ENCODE data around the gene KLHDC4.

The KLHDC4 gene

GRCh38 chr16:87696726-87697125 lies 69.1 kb downstream of the KLHDC4 start:
- no peaks in the 10 kb centered on the region for H3K9me3 ChIP-seq (ENCODE audit: insufficient read depth, low read length)
- no peak overlapping the region for H3K9ac ChIP-seq (ENCODE audit: insufficient read length, low read depth)
- no peaks in the 10 kb centered on the region for H3K27me3 ChIP-seq (ENCODE audit: insufficient read depth, insufficient read length)
- DNase-seq (ENCODE audit: low read depth, low spot score): no peak
- H3K4me1 ChIP-seq (ENCODE audit: insufficient read depth, insufficient read length): peaks cover 3% of the 10 kb centered on the region
- TF ChIP-seq YY1 (IDR thresholded peaks at IDR 0.05; ENCODE audit: insufficient read depth, insufficient read length) (no peak), ZNF274 (IDR thresholded peaks at IDR 0.05; ENCODE audit: low read depth, low read length) (no peak), SUZ12 (IDR thresholded peaks at IDR 0.05; ENCODE audit: extremely low read depth, insufficient read depth, insufficient read length) (no peak)
- H3K36me3 ChIP-seq (ENCODE audit: insufficient read depth, insufficient read length, low read length): peaks cover 76% of the 10 kb centered on the region
- H3K4me3 ChIP-seq (ENCODE audit: insufficient read length, low read depth): no peak overlapping the region

GRCh38 chr16:87695534-87695933 lies 70.3 kb downstream of the KLHDC4 start:
- DNase-seq (ENCODE audit: low read depth, low spot score): no peak
- Histone ChIP-seq H3K9me3 (ENCODE audit: insufficient read depth, low read length) (no peaks in the 10 kb centered on the region), H3K4me1 (ENCODE audit: insufficient read depth, insufficient read length) (peaks cover 6% of the 10 kb centered on the region), H3K4me3 (ENCODE audit: insufficient read length, low read depth) (no peak overlapping the region), H3K36me3 (ENCODE audit: insufficient read depth, insufficient read length, low read length) (peaks cover 65% of the 10 kb centered on the region), H3K9ac (ENCODE audit: insufficient read length, low read depth) (no peak overlapping the region), H3K27me3 (ENCODE audit: insufficient read depth, insufficient read length) (no peaks in the 10 kb centered on the region)
- TF ChIP-seq YY1 (IDR thresholded peaks at IDR 0.05; ENCODE audit: insufficient read depth, insufficient read length): no peak
- no peak for TF ChIP-seq SUZ12 (IDR thresholded peaks at IDR 0.05; ENCODE audit: extremely low read depth, insufficient read depth, insufficient read length)
- TF ChIP-seq ZNF274 (IDR thresholded peaks at IDR 0.05; ENCODE audit: low read depth, low read length): no peak

GRCh38 chr16:87694441-87695125 lies 71.2 kb downstream of the KLHDC4 start:
- Histone ChIP-seq H3K9ac (ENCODE audit: insufficient read length, low read depth) (no peak overlapping the region), H3K4me1 (ENCODE audit: insufficient read depth, insufficient read length) (peaks cover 9% of the 10 kb centered on the region), H3K9me3 (ENCODE audit: insufficient read depth, low read length) (no peaks in the 10 kb centered on the region), H3K4me3 (ENCODE audit: insufficient read length, low read depth) (no peak overlapping the region), H3K36me3 (ENCODE audit: insufficient read depth, insufficient read length, low read length) (peaks cover 61% of the 10 kb centered on the region), H3K27me3 (ENCODE audit: insufficient read depth, insufficient read length) (no peaks in the 10 kb centered on the region)
- DNase-seq (ENCODE audit: low read depth, low spot score): no peak
- TF ChIP-seq ZNF274 (IDR thresholded peaks at IDR 0.05; ENCODE audit: low read depth, low read length): no peak
- no peak for TF ChIP-seq YY1 (IDR thresholded peaks at IDR 0.05; ENCODE audit: insufficient read depth, insufficient read length)
- TF ChIP-seq SUZ12 (IDR thresholded peaks at IDR 0.05; ENCODE audit: extremely low read depth, insufficient read depth, insufficient read length): no peak

GRCh38 chr16:87693827-87694226 lies 72.0 kb downstream of the KLHDC4 start:
- TF ChIP-seq YY1 (IDR thresholded peaks at IDR 0.05; ENCODE audit: insufficient read depth, insufficient read length): no peak
- Histone ChIP-seq H3K9ac (ENCODE audit: insufficient read length, low read depth) (no peak overlapping the region), H3K27me3 (ENCODE audit: insufficient read depth, insufficient read length) (no peaks in the 10 kb centered on the region), H3K9me3 (ENCODE audit: insufficient read depth, low read length) (no peaks in the 10 kb centered on the region), H3K4me3 (ENCODE audit: insufficient read length, low read depth) (no peak overlapping the region), H3K36me3 (ENCODE audit: insufficient read depth, insufficient read length, low read length) (peaks cover 55% of the 10 kb centered on the region), H3K4me1 (ENCODE audit: insufficient read depth, insufficient read length) (peaks cover 11% of the 10 kb centered on the region)
- DNase-seq (ENCODE audit: low read depth, low spot score): no peak

- Histone ChIP-seq H3K36me3 (ENCODE audit: insufficient read depth, insufficient read length, low read length) (peaks cover 44% of the 10 kb centered on the region), H3K4me1 (ENCODE audit: insufficient read depth, insufficient read length) (peaks cover 12% of the 10 kb centered on the region), H3K9me3 (ENCODE audit: insufficient read depth, low read length) (no peaks in the 10 kb centered on the region), H3K9ac (ENCODE audit: insufficient read length, low read depth) (no peak overlapping the region), H3K4me3 (ENCODE audit: insufficient read length, low read depth) (no peak overlapping the region), H3K27me3 (ENCODE audit: insufficient read depth, insufficient read length) (no peaks in the 10 kb centered on the region)
- TF ChIP-seq SUZ12 (IDR thresholded peaks at IDR 0.05; ENCODE audit: extremely low read depth, insufficient read depth, insufficient read length): no peak
- no peak for TF ChIP-seq ZNF274 (IDR thresholded peaks at IDR 0.05; ENCODE audit: low read depth, low read length)
- no peak for TF ChIP-seq YY1 (IDR thresholded peaks at IDR 0.05; ENCODE audit: insufficient read depth, insufficient read length)
- DNase-seq (ENCODE audit: low read depth, low spot score): no peak
These were observed 73.0 kb downstream of the KLHDC4 start for GRCh38 chr16:87692756-87693155.

- no peaks in the 10 kb centered on the region for H3K9me3 ChIP-seq (ENCODE audit: insufficient read depth, low read length)
- H3K4me3 ChIP-seq (ENCODE audit: insufficient read length, low read depth): no peak overlapping the region
- no peak overlapping the region for H3K9ac ChIP-seq (ENCODE audit: insufficient read length, low read depth)
- no peak for DNase-seq (ENCODE audit: low read depth, low spot score)
- no peaks in the 10 kb centered on the region for H3K27me3 ChIP-seq (ENCODE audit: insufficient read depth, insufficient read length)
- TF ChIP-seq ZNF274 (IDR thresholded peaks at IDR 0.05; ENCODE audit: low read depth, low read length) (no peak), YY1 (IDR thresholded peaks at IDR 0.05; ENCODE audit: insufficient read depth, insufficient read length) (no peak), SUZ12 (IDR thresholded peaks at IDR 0.05; ENCODE audit: extremely low read depth, insufficient read depth, insufficient read length) (no peak)
- H3K36me3 ChIP-seq (ENCODE audit: insufficient read depth, insufficient read length, low read length): peaks cover 38% of the 10 kb centered on the region
- peaks cover 12% of the 10 kb centered on the region for H3K4me1 ChIP-seq (ENCODE audit: insufficient read depth, insufficient read length)
These were observed 73.6 kb downstream of the KLHDC4 start for GRCh38 chr16:87692176-87692575.

- no peak overlapping the region for H3K9ac ChIP-seq (ENCODE audit: insufficient read length, low read depth)
- DNase-seq (ENCODE audit: low read depth, low spot score): no peak
- H3K4me3 ChIP-seq (ENCODE audit: insufficient read length, low read depth): no peak overlapping the region
- TF ChIP-seq ZNF274 (IDR thresholded peaks at IDR 0.05; ENCODE audit: low read depth, low read length) (no peak), SUZ12 (IDR thresholded peaks at IDR 0.05; ENCODE audit: extremely low read depth, insufficient read depth, insufficient read length) (no peak), YY1 (IDR thresholded peaks at IDR 0.05; ENCODE audit: insufficient read depth, insufficient read length) (no peak)
- H3K4me1 ChIP-seq (ENCODE audit: insufficient read depth, insufficient read length): peaks cover 12% of the 10 kb centered on the region
- no peaks in the 10 kb centered on the region for H3K27me3 ChIP-seq (ENCODE audit: insufficient read depth, insufficient read length)
- no peaks in the 10 kb centered on the region for H3K9me3 ChIP-seq (ENCODE audit: insufficient read depth, low read length)
- H3K36me3 ChIP-seq (ENCODE audit: insufficient read depth, insufficient read length, low read length): peaks cover 33% of the 10 kb centered on the region
These were observed 74.1 kb downstream of the KLHDC4 start for GRCh38 chr16:87691686-87692079.

All from NT2/D1 (cell line).